ENCODE measurements around the gene GATA6.
A peak's percentile ranks its signal among the peaks of the same experiment; 100 is the strongest.

GATA6 gene

GRCh38 chr18:22166069-22166950 lies 3.1 kb upstream of the GATA6 start:
- H3K27ac ChIP-seq (ENCODE audit: low read depth, low read length) = no peak overlapping the region
- no peaks in the 10 kb centered on the region for H3K36me3 ChIP-seq (ENCODE audit: insufficient read depth, low read length)
- H3K79me2 ChIP-seq (ENCODE audit: control insufficient read depth, insufficient read depth, low read length, unreplicated experiment) = peaks cover 5% of the 10 kb centered on the region
- peak overlapping the region; percentile 81 for H3K4me3 ChIP-seq (ENCODE audit: low read depth, low read length)
- peaks cover 3% of the 10 kb centered on the region for H3K4me1 ChIP-seq (ENCODE audit: control insufficient read depth, insufficient read depth, low read length, unreplicated experiment)
- no peak overlapping the region for H2AFZ ChIP-seq (ENCODE audit: low read length, unreplicated experiment)
- H3K27me3 ChIP-seq (ENCODE audit: insufficient read depth, low read length) = peaks cover 70% of the 10 kb centered on the region

DNA sequence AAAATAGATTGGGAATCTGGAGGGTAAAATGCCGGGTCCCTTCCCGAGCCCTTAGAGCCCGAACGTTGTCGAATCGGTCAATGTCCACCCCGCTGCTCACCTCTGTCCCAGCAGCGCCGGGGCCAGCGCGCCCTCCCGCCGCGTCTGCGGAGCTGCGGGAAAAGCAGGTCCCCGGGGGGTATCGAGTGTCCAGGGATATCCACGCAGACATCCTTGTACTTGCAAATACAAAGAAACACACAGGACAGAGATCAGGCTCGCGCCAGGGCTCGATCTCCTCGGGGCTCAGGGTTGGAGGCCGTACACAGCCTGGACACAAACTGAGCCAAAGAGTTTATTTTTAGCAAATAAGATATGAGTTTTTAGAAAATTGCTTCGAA lies 2.3 kb upstream of the GATA6 start:
- no peak overlapping the region for H2AFZ ChIP-seq (ENCODE audit: low read length, unreplicated experiment)
- peaks cover 9% of the 10 kb centered on the region for H3K79me2 ChIP-seq (ENCODE audit: control insufficient read depth, insufficient read depth, low read length, unreplicated experiment)
- H3K27me3 ChIP-seq (ENCODE audit: insufficient read depth, low read length) = peaks cover 65% of the 10 kb centered on the region
- peaks cover 3% of the 10 kb centered on the region for H3K4me1 ChIP-seq (ENCODE audit: control insufficient read depth, insufficient read depth, low read length, unreplicated experiment)
- H3K36me3 ChIP-seq (ENCODE audit: insufficient read depth, low read length) = no peaks in the 10 kb centered on the region
- peak overlapping the region; percentile 81 for H3K4me3 ChIP-seq (ENCODE audit: low read depth, low read length)
- H3K27ac ChIP-seq (ENCODE audit: low read depth, low read length) = no peak overlapping the region

GRCh38 chr18:22167471-22168241 lies 1.7 kb upstream of the GATA6 start:
- Histone ChIP-seq H3K4me3 (ENCODE audit: low read depth, low read length) (peak overlapping the region; percentile 81), H3K36me3 (ENCODE audit: insufficient read depth, low read length) (no peaks in the 10 kb centered on the region), H3K4me1 (ENCODE audit: control insufficient read depth, insufficient read depth, low read length, unreplicated experiment) (peaks cover 3% of the 10 kb centered on the region), H3K27me3 (ENCODE audit: insufficient read depth, low read length) (peaks cover 63% of the 10 kb centered on the region), H2AFZ (ENCODE audit: low read length, unreplicated experiment) (peak overlapping the region; percentile 33), H3K27ac (ENCODE audit: low read depth, low read length) (peak overlapping the region; percentile 14; the same call in 1 of the 2 replicates), H3K79me2 (ENCODE audit: control insufficient read depth, insufficient read depth, low read length, unreplicated experiment) (peaks cover 14% of the 10 kb centered on the region)

GRCh38 chr18:22168360-22168921 lies 948 bp upstream of the GATA6 start:
- H3K79me2 ChIP-seq (ENCODE audit: control insufficient read depth, insufficient read depth, low read length, unreplicated experiment) = peaks cover 22% of the 10 kb centered on the region
- no peaks in the 10 kb centered on the region for H3K36me3 ChIP-seq (ENCODE audit: insufficient read depth, low read length)
- H3K4me1 ChIP-seq (ENCODE audit: control insufficient read depth, insufficient read depth, low read length, unreplicated experiment) = peaks cover 7% of the 10 kb centered on the region
- no peak overlapping the region for H2AFZ ChIP-seq (ENCODE audit: low read length, unreplicated experiment)
- peak overlapping the region; percentile 81 for H3K4me3 ChIP-seq (ENCODE audit: low read depth, low read length)
- H3K27ac ChIP-seq (ENCODE audit: low read depth, low read length) = no peak overlapping the region
- peaks cover 55% of the 10 kb centered on the region for H3K27me3 ChIP-seq (ENCODE audit: insufficient read depth, low read length)

- H3K4me3 ChIP-seq (ENCODE audit: low read depth, low read length) = peak overlapping the region; percentile 81
- no peak overlapping the region for H2AFZ ChIP-seq (ENCODE audit: low read length, unreplicated experiment)
Observed at GRCh38 chr18:22169889-22170420, 566 bp downstream of the GATA6 start.

GRCh38 chr18:22170421-22171257 lies 1.2 kb downstream of the GATA6 start:
- Histone ChIP-seq H2AFZ (ENCODE audit: low read length, unreplicated experiment) (peak overlapping the region; percentile 17), H3K27ac (ENCODE audit: low read depth, low read length) (peak overlapping the region; percentile 76), H3K4me1 (ENCODE audit: control insufficient read depth, insufficient read depth, low read length, unreplicated experiment) (peaks cover 20% of the 10 kb centered on the region)

More at GRCh38 chr18:22169889-22170420, 566 bp downstream of the GATA6 start:
- peak overlapping the region; percentile 76 for H3K27ac ChIP-seq (ENCODE audit: low read depth, low read length)
- no peaks in the 10 kb centered on the region for H3K36me3 ChIP-seq (ENCODE audit: insufficient read depth, low read length)
- H3K27me3 ChIP-seq (ENCODE audit: insufficient read depth, low read length) = peaks cover 40% of the 10 kb centered on the region
- peaks cover 14% of the 10 kb centered on the region for H3K4me1 ChIP-seq (ENCODE audit: control insufficient read depth, insufficient read depth, low read length, unreplicated experiment)
- H3K79me2 ChIP-seq (ENCODE audit: control insufficient read depth, insufficient read depth, low read length, unreplicated experiment) = peaks cover 36% of the 10 kb centered on the region

GRCh38 chr18:22171258-22172119 lies 2.1 kb downstream of the GATA6 start:
- H2AFZ ChIP-seq (ENCODE audit: low read length, unreplicated experiment) = peak overlapping the region; percentile 17
- no peaks in the 10 kb centered on the region for H3K36me3 ChIP-seq (ENCODE audit: insufficient read depth, low read length)
- H3K4me1 ChIP-seq (ENCODE audit: control insufficient read depth, insufficient read depth, low read length, unreplicated experiment) = peaks cover 23% of the 10 kb centered on the region
- H3K27me3 ChIP-seq (ENCODE audit: insufficient read depth, low read length) = peaks cover 27% of the 10 kb centered on the region
- peaks cover 50% of the 10 kb centered on the region for H3K79me2 ChIP-seq (ENCODE audit: control insufficient read depth, insufficient read depth, low read length, unreplicated experiment)
- H3K27ac ChIP-seq (ENCODE audit: low read depth, low read length) = peak overlapping the region; percentile 76
- peak overlapping the region; percentile 81 for H3K4me3 ChIP-seq (ENCODE audit: low read depth, low read length)

More at GRCh38 chr18:22170421-22171257, 1.2 kb downstream of the GATA6 start:
- H3K27me3 ChIP-seq (ENCODE audit: insufficient read depth, low read length) = peaks cover 35% of the 10 kb centered on the region
- H3K36me3 ChIP-seq (ENCODE audit: insufficient read depth, low read length) = no peaks in the 10 kb centered on the region
- peaks cover 43% of the 10 kb centered on the region for H3K79me2 ChIP-seq (ENCODE audit: control insufficient read depth, insufficient read depth, low read length, unreplicated experiment)
- H3K4me3 ChIP-seq (ENCODE audit: low read depth, low read length) = peak overlapping the region; percentile 81

DNA sequence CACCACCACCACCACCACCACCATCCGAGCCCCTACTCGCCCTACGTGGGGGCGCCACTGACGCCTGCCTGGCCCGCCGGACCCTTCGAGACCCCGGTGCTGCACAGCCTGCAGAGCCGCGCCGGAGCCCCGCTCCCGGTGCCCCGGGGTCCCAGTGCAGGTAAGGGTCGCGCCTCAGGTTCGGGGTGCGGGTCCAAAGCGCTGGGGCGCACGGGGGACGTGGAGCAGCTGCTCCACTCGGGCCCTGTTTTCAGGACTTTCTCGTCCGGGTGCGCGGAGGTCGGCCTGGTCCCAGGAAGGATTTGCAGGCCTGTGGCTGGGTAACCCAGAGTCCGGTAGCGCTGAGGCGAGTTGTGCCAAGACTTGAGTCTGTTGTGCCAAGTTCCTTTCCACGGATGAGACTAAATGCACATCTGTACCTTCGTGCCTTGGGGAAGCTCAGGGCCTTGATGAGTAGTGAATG lies 2.8 kb downstream of the GATA6 start:
- H3K27ac ChIP-seq (ENCODE audit: low read depth, low read length) = peak overlapping the region; percentile 44; the same call in 1 of the 2 replicates
- H2AFZ ChIP-seq (ENCODE audit: low read length, unreplicated experiment) = no peak overlapping the region
- peaks cover 57% of the 10 kb centered on the region for H3K79me2 ChIP-seq (ENCODE audit: control insufficient read depth, insufficient read depth, low read length, unreplicated experiment)
- H3K4me3 ChIP-seq (ENCODE audit: low read depth, low read length) = peak overlapping the region; percentile 81
- peaks cover 24% of the 10 kb centered on the region for H3K4me1 ChIP-seq (ENCODE audit: control insufficient read depth, insufficient read depth, low read length, unreplicated experiment)
- peaks cover 20% of the 10 kb centered on the region for H3K27me3 ChIP-seq (ENCODE audit: insufficient read depth, low read length)
- no peaks in the 10 kb centered on the region for H3K36me3 ChIP-seq (ENCODE audit: insufficient read depth, low read length)

DNA sequence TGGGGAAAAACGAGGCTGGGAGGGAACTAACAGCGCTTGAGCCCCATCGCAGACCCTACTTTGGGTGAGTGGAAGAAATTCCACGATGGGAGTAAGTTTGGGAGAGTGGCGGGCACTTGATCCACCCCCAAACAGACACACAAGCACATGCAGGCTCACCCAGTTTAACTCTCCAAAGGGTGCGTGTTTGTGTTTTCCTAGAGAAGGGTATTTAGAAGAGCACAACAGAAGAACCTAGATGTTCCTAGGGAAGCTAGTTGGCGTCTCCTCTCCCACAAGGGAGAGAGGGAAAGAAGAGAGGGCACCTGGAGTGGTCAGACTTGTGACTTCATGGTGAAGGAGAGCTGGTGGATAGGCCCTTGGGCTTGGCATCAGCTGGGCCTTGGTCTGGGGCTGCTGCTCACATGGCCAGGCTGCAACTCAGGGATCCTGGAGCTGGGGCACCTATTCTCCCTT lies 3.2 kb downstream of the GATA6 start:
- peaks cover 25% of the 10 kb centered on the region for H3K4me1 ChIP-seq (ENCODE audit: control insufficient read depth, insufficient read depth, low read length, unreplicated experiment)
- H3K27ac ChIP-seq (ENCODE audit: low read depth, low read length) = peak overlapping the region; percentile 44; the same call in 1 of the 2 replicates
- H2AFZ ChIP-seq (ENCODE audit: low read length, unreplicated experiment) = no peak overlapping the region
- H3K79me2 ChIP-seq (ENCODE audit: control insufficient read depth, insufficient read depth, low read length, unreplicated experiment) = peaks cover 62% of the 10 kb centered on the region
- H3K36me3 ChIP-seq (ENCODE audit: insufficient read depth, low read length) = no peaks in the 10 kb centered on the region
- H3K4me3 ChIP-seq (ENCODE audit: low read depth, low read length) = peak overlapping the region; percentile 81
- peaks cover 16% of the 10 kb centered on the region; the same call in 1 of the 2 replicates for H3K27me3 ChIP-seq (ENCODE audit: insufficient read depth, low read length)
